Muscle of back (tissue), 13 donors: ENCODE measurements around the gene SLC7A6OS. TPM values are rescaled to one million over a fixed set of nuclear protein-coding genes. Genes with fewer than 3 reads are reported as not detected.

Experiments
- DNase-seq, 3 donors: peaks; one replicate each; pipeline versions ENCODE4 v3.0.0 to v3.0.0-alpha.2; 2013
- long read RNA-seq, 9 donors: transcript quantifications; one replicate each; lab custom pipeline, GENCODE V29; 2026
- polyA plus RNA-seq, 10 donors: library from polyadenylated mRNA; unstranded; fragments of 120-200 nt; gene quantifications; one replicate each; pipeline ENCODE4 v1.2.1, GENCODE V29; 2013; ENCODE audit not compliant: insufficient read length in 10 of 10

The SLC7A6OS gene
- polyA plus RNA-seq, result 10 to 100 TPM; 11.2 to 16.6 (median 14.2) TPM
- long read RNA-seq, donor 1, full-length matches to known transcripts, result 1 of 1 reads
- long read RNA-seq, donor 1, partial matches to known transcripts, result 0 of 1 reads
- long read RNA-seq, donor 1, other reads (novel, unspliced or antisense), result 0 of 1 reads
- long read RNA-seq, donor 2, full-length matches to known transcripts, result 6 of 6 reads
- long read RNA-seq, donor 2, partial matches to known transcripts, result 0 of 6 reads
- long read RNA-seq, donor 2, other reads (novel, unspliced or antisense), result 0 of 6 reads
- long read RNA-seq, donor 3, result 0 reads
- long read RNA-seq, donor 4, full-length matches to known transcripts, result 5 of 5 reads
- long read RNA-seq, donor 4, partial matches to known transcripts, result 0 of 5 reads
- long read RNA-seq, donor 4, other reads (novel, unspliced or antisense), result 0 of 5 reads
- long read RNA-seq, donor 5, full-length matches to known transcripts, result 1 of 1 reads
- long read RNA-seq, donor 5, partial matches to known transcripts, result 0 of 1 reads
- long read RNA-seq, donor 5, other reads (novel, unspliced or antisense), result 0 of 1 reads
- long read RNA-seq, donor 6, full-length matches to known transcripts, result 7 of 7 reads
- long read RNA-seq, donor 6, partial matches to known transcripts, result 0 of 7 reads
- long read RNA-seq, donor 6, other reads (novel, unspliced or antisense), result 0 of 7 reads
- long read RNA-seq, donor 7, full-length matches to known transcripts, result 1 of 1 reads
- long read RNA-seq, donor 7, partial matches to known transcripts, result 0 of 1 reads
- long read RNA-seq, donor 7, other reads (novel, unspliced or antisense), result 0 of 1 reads
- long read RNA-seq, donor 8, result 0 reads
- long read RNA-seq, donor 9, full-length matches to known transcripts, result 2 of 2 reads
- long read RNA-seq, donor 9, partial matches to known transcripts, result 0 of 2 reads
- long read RNA-seq, donor 9, other reads (novel, unspliced or antisense), result 0 of 2 reads

DNA sequence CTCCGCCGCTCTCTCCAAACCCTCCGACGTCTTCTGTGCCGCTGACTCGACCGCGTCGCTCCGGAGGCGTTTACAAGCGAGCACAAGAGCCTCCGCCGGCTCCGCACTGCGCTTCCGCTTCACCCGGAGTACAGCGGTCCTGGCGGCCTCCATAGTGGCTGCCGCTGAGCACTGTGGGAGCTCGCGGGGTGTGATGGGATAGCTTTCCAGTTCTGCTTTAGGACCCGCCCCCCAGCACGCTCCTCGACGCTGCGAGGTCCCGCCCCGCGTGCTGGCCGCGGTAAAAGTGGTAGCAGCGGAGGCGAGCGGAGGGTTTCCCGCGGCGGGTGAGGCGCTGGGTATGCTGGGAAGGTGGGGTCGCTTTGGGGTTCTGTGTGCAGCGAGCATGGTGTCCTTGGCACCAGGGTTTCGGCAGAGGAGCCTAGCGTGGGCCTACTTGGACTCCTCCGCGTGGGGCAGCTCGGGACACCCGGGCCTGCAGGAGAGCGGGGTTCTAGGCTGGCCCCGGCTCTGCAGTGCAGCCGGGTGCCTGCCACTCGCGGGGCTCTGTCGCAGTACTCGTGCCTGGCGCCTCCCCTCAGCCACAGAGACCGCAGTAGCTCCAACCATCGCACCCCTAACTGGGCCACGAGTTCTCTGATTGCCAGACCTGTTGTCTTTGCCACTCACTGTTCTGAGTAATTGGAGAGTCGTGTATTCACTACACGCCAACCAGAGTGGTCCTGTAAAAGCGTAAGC lies at the start of gene SLC7A6OS, which contains the start of gene PRMT7:
TSS of gene SLC7A6OS (minus strand) at position 173 of the 738 bp plus-strand sequence. CDS start at position 153, 20 bp downstream.
TSS of gene PRMT7 (plus strand) at position 246 of the 738 bp plus-strand sequence. CDS start 4,961 bp downstream, outside the sequence.
- DNase-seq, result peak; percentile 87 to 98 (median 93)

GRCh38 chr16:68359398-68360191 lies 48.8 kb upstream of the SLC7A6OS start:
- no peak for DNase-seq

GRCh38 chr16:68358951-68359350 lies 48.2 kb upstream of the SLC7A6OS start:
- no peak for DNase-seq

- DNase-seq, result no peak
Observed at GRCh38 chr16:68357923-68358322, 47.2 kb upstream of the SLC7A6OS start.

GRCh38 chr16:68357521-68357922 lies 46.8 kb upstream of the SLC7A6OS start:
- no peak for DNase-seq

- DNase-seq, result no peak
Observed at GRCh38 chr16:68356919-68357286, 46.2 kb upstream of the SLC7A6OS start.

GRCh38 chr16:68356249-68356918 lies 45.6 kb upstream of the SLC7A6OS start:
- DNase-seq, result no peak

- DNase-seq, result no peak
Observed at GRCh38 chr16:68355447-68356248, 44.9 kb upstream of the SLC7A6OS start.

DNA sequence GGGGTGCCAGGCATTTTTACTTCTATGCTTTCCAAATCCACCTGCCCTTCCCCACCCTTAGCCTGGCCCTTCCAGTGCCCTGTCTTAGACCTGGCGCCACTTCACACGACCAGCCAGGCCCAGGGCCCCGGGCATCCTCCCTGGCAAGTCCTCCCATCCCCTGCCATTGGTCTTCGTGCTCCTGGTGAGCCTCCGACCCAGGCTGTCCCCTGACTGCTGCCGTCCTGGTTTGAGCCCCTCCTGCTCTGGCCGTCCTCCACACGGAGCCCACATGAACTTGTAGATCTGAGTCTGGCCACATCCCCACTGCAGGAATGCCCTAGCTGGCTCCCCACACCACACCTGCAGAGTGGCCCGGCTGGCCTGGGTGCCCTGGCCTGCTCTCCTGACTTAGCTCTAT lies 44.1 kb upstream of the SLC7A6OS start:
- no peak for DNase-seq

- no peak for DNase-seq
Observed at GRCh38 chr16:68353366-68353765, 42.6 kb upstream of the SLC7A6OS start.

DNA sequence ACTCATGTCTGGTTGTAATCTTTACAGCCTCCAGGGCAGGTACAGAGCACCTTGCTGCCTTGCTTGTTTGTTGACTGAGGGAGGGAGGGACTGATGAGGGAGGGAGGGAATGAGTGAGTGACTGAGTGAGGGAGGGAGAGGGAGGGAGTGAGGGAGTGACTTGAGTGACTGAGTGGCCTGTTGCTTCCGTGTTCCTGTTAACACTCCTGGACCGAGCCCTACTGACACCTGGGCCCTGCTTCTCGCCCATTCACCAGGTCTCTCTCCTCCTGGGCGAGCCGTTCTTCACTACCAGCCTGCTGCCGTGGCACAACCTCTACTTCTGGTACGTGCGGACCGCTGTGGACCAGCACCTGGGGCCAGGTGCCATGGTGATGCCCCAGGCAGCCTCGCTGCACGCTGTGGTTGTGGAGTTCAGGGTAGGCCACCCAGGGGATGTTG lies 41.3 kb upstream of the SLC7A6OS start:
- no peak for DNase-seq

- no peak for DNase-seq
Observed at GRCh38 chr16:68351463-68351862, 40.7 kb upstream of the SLC7A6OS start.

DNA sequence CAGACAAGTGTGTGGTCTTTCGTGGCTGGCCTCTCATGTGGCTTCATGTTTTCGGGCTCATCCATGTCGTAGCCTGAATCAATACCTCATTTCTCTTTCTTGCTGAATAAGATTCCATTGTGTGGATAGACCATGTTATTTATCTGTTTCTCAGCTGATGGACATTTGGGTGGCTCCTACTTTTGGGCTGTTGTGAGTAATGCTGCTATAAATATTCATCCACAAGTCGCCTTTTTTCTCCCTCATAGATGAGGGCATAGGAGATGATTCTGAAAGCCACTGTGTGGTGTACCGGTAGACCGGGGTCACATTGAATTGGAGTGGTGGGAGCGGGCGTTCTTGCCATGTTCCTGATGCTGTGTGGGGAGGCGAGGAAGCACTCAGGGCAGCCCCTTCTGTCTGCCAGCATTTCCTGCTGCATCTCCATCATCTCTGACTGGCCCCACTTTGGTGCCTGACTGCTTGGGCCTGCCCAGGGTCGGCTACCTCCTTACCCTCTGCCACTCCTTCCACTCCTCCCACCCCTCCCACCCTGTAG lies 40.1 kb upstream of the SLC7A6OS start:
- no peak for DNase-seq

DNA sequence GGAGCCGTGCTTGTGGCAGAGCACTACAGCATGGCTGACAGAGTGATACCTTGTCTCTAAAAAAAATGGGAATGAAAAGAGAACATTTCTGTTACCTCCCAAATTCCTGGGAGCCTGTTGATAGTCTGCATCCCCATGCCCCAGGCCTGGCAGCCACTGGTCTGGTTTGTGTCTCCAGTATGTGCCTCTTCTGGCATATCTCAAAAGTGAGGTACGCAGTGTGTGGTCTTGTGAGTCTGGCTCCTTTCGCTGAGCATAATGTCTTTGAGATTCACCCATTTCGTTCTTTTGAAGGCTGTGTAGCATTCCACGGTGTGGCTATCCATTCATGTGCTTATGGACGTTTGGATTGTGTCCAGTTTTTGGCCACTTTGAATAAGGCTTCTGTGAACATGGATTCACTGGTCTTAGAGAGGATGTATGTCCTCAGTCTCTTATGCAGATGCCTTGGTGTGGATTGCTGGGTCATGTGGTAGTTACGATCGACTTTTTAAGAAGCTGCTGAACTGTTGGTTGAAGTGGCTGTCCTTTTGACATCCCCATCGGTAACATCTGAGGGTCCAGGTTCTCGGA lies 39.2 kb upstream of the SLC7A6OS start:
- no peak for DNase-seq

DNA sequence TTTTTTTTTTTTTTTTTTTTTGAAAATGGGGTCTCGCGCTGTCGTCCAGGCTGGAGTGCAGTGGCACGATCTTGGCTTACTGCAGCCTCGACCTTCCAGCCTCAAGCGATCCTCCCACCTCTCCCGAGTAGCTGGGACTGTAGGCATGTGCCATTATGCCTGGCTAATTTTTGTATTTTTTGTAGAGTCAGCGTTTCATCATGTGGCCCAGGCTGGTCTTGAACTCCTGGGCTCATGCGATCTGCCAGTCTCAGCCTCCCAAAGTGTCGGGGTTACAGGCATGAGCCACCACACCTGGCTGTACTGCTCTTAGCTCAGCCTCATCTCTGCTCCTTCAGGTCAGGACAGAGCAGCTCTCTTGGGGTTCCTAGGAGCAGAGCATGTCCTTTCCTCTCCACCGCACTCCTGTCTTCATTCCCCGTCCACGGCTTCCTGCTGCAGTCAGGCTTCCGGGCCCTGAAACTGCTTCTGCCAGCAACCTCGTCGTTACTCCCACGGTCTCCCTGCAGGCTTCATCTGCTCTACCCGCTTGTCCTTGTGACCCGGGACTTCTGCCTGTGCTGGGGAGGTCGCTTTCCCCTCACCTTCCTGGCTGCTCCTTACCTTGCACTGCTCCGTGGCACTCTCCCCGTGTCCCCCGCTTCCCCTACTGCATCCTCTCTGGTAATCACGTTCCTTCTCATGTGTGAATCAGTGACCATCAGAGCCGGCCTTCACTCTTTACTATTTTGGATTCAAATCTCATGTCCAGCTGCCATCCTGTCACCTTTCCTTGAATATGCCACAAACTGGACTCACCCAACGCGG lies 38.1 kb upstream of the SLC7A6OS start:
- no peak for DNase-seq

DNA sequence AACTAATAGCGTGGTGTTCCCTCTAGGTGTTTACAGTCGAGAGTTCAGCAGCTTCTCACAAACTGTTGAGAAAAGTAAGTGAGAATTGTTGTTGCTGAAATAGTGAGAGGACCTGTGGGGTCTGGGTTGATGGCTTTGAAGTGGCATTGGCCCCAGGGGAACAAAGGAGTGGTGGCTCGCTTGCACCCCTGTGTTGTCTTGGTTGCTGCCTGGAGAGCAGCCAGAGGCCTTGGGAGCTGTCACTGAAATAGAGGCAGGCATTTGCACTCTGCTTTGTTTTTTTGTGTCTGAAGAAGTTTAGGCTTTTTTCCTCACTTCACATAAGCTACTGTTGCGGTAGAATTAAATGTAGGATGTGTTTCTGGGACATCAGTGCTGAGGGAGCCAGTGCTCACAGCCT lies 36.9 kb upstream of the SLC7A6OS start:
- no peak for DNase-seq

GRCh38 chr16:68346892-68347480 lies 36.2 kb upstream of the SLC7A6OS start:
- no peak for DNase-seq
